ENCODE data around the gene RAB11B.
"Not testable (repeated sequence)": the region's sequence is repeated elsewhere in the genome, so short reads cannot be mapped to it uniquely, and the experiment has no call there.

RAB11B gene

GRCh38 chr19:8398311-8398771 is 8.2 kb downstream of the RAB11B start:
- no peak for TF ChIP-seq ZNF274 (IDR thresholded peaks at IDR 0.05; ENCODE audit: low read depth, low read length)
- no peak overlapping the region for H3K4me3 ChIP-seq (ENCODE audit: low read length)

GRCh38 chr19:8399681-8400188 is 9.6 kb downstream of the RAB11B start:
- TF ChIP-seq ZNF274 (IDR thresholded peaks at IDR 0.05; ENCODE audit: low read depth, low read length): no peak
- no peak overlapping the region for H3K4me3 ChIP-seq (ENCODE audit: low read length)

- no peak overlapping the region for H3K4me3 ChIP-seq (ENCODE audit: low read length)
Observed at GRCh38 chr19:8401981-8402411, 11.8 kb downstream of the RAB11B start.

GRCh38 chr19:8403098-8403819 is 13.1 kb downstream of the RAB11B start:
- TF ChIP-seq ZNF274 (IDR thresholded peaks at IDR 0.05; ENCODE audit: low read depth, low read length): no peak
- H3K4me3 ChIP-seq (ENCODE audit: low read length): no peak overlapping the region

More at GRCh38 chr19:8401981-8402411, 11.8 kb downstream of the RAB11B start:
- TF ChIP-seq ZNF274 (IDR thresholded peaks at IDR 0.05; ENCODE audit: low read depth, low read length): no peak

- TF ChIP-seq ZNF274 (IDR thresholded peaks at IDR 0.05; ENCODE audit: low read depth, low read length): no peak
- H3K4me3 ChIP-seq (ENCODE audit: low read length): no peak overlapping the region
Observed at GRCh38 chr19:8403820-8404109, 13.6 kb downstream of the RAB11B start.

GRCh38 chr19:8404391-8405151 is 14.4 kb downstream of the RAB11B start:
- H3K4me3 ChIP-seq (ENCODE audit: low read length): no peak overlapping the region
- no peak for TF ChIP-seq ZNF274 (IDR thresholded peaks at IDR 0.05; ENCODE audit: low read depth, low read length)

GRCh38 chr19:8410718-8411117 is 20.6 kb downstream of the RAB11B start:
- H3K4me3 ChIP-seq (ENCODE audit: low read length): not testable (repeated sequence)

- no peak for TF ChIP-seq ZNF274 (IDR thresholded peaks at IDR 0.05; ENCODE audit: low read depth, low read length)
Observed at GRCh38 chr19:8412783-8413628, 22.8 kb downstream of the RAB11B start, which contains the start of gene MARCHF2. Gene MARCHF2 (plus strand): TSS chr19:8413305. CDS start chr19:8421841, 8,536 bp downstream.

GRCh38 chr19:8413629-8413995 is 23.5 kb downstream of the RAB11B start:
- TF ChIP-seq ZNF274 (IDR thresholded peaks at IDR 0.05; ENCODE audit: low read depth, low read length): no peak
- peak overlapping the region; percentile 72 for H3K4me3 ChIP-seq (ENCODE audit: low read length)

More at GRCh38 chr19:8412783-8413628, 22.8 kb downstream of the RAB11B start, which contains the start of gene MARCHF2:
- peak within 1 kb of the TSS; percentile 72 for H3K4me3 ChIP-seq (ENCODE audit: low read length)

- no peak overlapping the region for H3K4me3 ChIP-seq (ENCODE audit: low read length)
Observed at GRCh38 chr19:8416796-8417195, 26.6 kb downstream of the RAB11B start.

GRCh38 chr19:8421484-8422461 is 31.6 kb downstream of the RAB11B start:
- no peak for TF ChIP-seq ZNF274 (IDR thresholded peaks at IDR 0.05; ENCODE audit: low read depth, low read length)
- no peak overlapping the region for H3K4me3 ChIP-seq (ENCODE audit: low read length)

More at GRCh38 chr19:8416796-8417195, 26.6 kb downstream of the RAB11B start:
- TF ChIP-seq ZNF274 (IDR thresholded peaks at IDR 0.05; ENCODE audit: low read depth, low read length): no peak

GRCh38 chr19:8423817-8424223 is 33.7 kb downstream of the RAB11B start:
- no peak for TF ChIP-seq ZNF274 (IDR thresholded peaks at IDR 0.05; ENCODE audit: low read depth, low read length)
- H3K4me3 ChIP-seq (ENCODE audit: low read length): no peak overlapping the region

GRCh38 chr19:8425331-8425730 is 35.2 kb downstream of the RAB11B start:
- H3K4me3 ChIP-seq (ENCODE audit: low read length): not testable (repeated sequence)
